Measurements from ENCODE around the gene FAM53C. TPM values are rescaled to one million over a fixed set of nuclear protein-coding genes. Genes with fewer than 3 reads are reported as not detected.
"Not testable (repeated sequence)": the region's sequence is repeated elsewhere in the genome, so short reads cannot be mapped to it uniquely, and the experiment has no call there.

FAM53C gene
- total RNA-seq, 1 donor from 2014 or later = 53.6 TPM

GRCh38 chr5:138316355-138316754 lies 21.7 kb upstream of the FAM53C start:
- no peaks in the 10 kb centered on the region for H3K4me1 Mint-ChIP-seq
- H3K4me3 Mint-ChIP-seq = no peak overlapping the region
- H3K36me3 Mint-ChIP-seq = peaks cover 19% of the 10 kb centered on the region
- H3K27ac Mint-ChIP-seq = no peak overlapping the region
- TF ChIP-seq CTCF (IDR thresholded peaks at IDR 0.05; ENCODE audit: unreplicated experiment) = no peak
- peaks cover 6% of the 10 kb centered on the region for H3K9me3 Mint-ChIP-seq
- H3K27me3 Mint-ChIP-seq (ENCODE audit: low read depth) = no peaks in the 10 kb centered on the region
- DNase-seq (ENCODE audit: low spot score in 2 of 2, unreplicated experiment in 2 of 2) = no peak

- H3K27ac Mint-ChIP-seq; H3K9me3 Mint-ChIP-seq; H3K4me3 Mint-ChIP-seq; H3K27me3 Mint-ChIP-seq (ENCODE audit: low read depth); H3K36me3 Mint-ChIP-seq; DNase-seq (ENCODE audit: low spot score in 2 of 2, unreplicated experiment in 2 of 2); H3K4me1 Mint-ChIP-seq: not testable (repeated sequence)
These were observed 19.9 kb upstream of the FAM53C start for GRCh38 chr5:138318211-138318610.

GRCh38 chr5:138330813-138331448 lies 7.1 kb upstream of the FAM53C start:
- no peak for DNase-seq (ENCODE audit: low spot score in 2 of 2, unreplicated experiment in 2 of 2)
- Mint-ChIP-seq H3K4me3 (peak overlapping the region; percentile 83), H3K27ac (peak overlapping the region; percentile 95), H3K4me1 (peaks cover 22% of the 10 kb centered on the region), H3K9me3 (no peaks in the 10 kb centered on the region), H3K36me3 (no peaks in the 10 kb centered on the region), H3K27me3 (ENCODE audit: low read depth) (no peaks in the 10 kb centered on the region)
- TF ChIP-seq CTCF (IDR thresholded peaks at IDR 0.05; ENCODE audit: unreplicated experiment) = no peak

GRCh38 chr5:138331449-138332368 lies 6.4 kb upstream of the FAM53C start, which contains the start of gene CDC25C:
TSS of gene CDC25C (minus strand) at chr5:138331804. CDS start at chr5:138331180, 624 bp downstream.
- no peaks in the 10 kb centered on the region for H3K36me3 Mint-ChIP-seq
- peak within 1 kb of the TSS; percentile 83 for H3K4me3 Mint-ChIP-seq
- no peak for TF ChIP-seq CTCF (IDR thresholded peaks at IDR 0.05; ENCODE audit: unreplicated experiment)
- H3K4me1 Mint-ChIP-seq = peaks cover 22% of the 10 kb centered on the region
- H3K9me3 Mint-ChIP-seq = no peaks in the 10 kb centered on the region
- peak; percentile 95 to 96 for DNase-seq (ENCODE audit: low spot score in 2 of 2, unreplicated experiment in 2 of 2)
- no peaks in the 10 kb centered on the region for H3K27me3 Mint-ChIP-seq (ENCODE audit: low read depth)
- H3K27ac Mint-ChIP-seq = peak within 1 kb of the TSS; percentile 95

- no peaks in the 10 kb centered on the region for H3K27me3 Mint-ChIP-seq (ENCODE audit: low read depth)
- TF ChIP-seq CTCF (IDR thresholded peaks at IDR 0.05; ENCODE audit: unreplicated experiment) = no peak
- DNase-seq (ENCODE audit: low spot score in 2 of 2, unreplicated experiment in 2 of 2) = no peak
- peak overlapping the region; percentile 15 for H3K27ac Mint-ChIP-seq
- H3K9me3 Mint-ChIP-seq = no peaks in the 10 kb centered on the region
- no peaks in the 10 kb centered on the region for H3K36me3 Mint-ChIP-seq
- peaks cover 35% of the 10 kb centered on the region for H3K4me1 Mint-ChIP-seq
- H3K4me3 Mint-ChIP-seq = peak overlapping the region; percentile 37
These were observed 3.1 kb upstream of the FAM53C start for GRCh38 chr5:138334867-138335447.

Measured in mesothelial cell of epicardium (in vitro differentiated cells).